ENCODE results near the gene CTU2.
"Not testable (repeated sequence)": the region's sequence is repeated elsewhere in the genome, so short reads cannot be mapped to it uniquely, and the experiment has no call there.

CTU2 gene

DNA sequence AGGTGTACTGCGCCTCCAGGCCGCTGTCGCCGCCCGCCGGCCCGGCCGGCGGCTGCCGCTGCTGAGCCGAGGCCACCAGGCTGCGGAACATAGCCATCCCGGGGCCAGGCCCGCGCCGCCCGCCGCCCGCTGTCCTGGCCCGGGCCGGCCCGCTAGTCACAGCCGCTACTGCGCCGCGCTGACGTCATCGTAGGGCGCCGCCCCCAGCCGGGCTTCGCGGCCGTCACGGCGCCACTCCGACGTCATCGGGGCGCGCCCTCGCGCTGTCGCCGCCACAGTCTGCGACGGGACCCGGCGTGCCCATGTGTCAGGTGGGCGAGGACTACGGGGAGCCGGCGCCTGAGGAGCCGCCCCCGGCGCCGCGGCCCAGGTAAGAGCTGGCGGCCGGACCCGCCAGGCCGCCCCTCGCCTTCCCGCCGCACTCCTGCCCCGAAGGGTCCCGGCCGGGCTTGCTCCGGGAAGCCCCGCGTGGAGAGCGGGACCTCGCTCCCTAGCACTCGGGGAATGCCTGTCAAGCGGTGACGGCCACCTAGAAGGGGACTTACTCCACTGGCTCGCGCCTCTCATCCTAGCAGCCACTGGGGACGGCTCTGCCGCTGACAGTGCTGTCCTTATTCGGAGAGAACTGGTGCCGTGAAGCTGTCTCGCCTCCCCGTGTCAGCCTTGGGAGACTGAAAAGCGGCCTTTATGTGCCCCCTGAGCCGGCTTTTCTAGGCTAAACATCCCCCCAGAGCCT is at the start of gene CTU2, which contains the start of gene RNF166:
TSS of gene CTU2 (plus strand) at position 275 of the 736 bp plus-strand sequence. CDS start at position 303, 28 bp downstream.
TSS of gene RNF166 (minus strand) at position 180 of the 736 bp plus-strand sequence. CDS start at position 97, 83 bp downstream.
- DNase-seq = peak; percentile 84

GRCh38 chr16:88657371-88657770 is 48.9 kb upstream of the CTU2 start:
- DNase-seq = no peak

DNA sequence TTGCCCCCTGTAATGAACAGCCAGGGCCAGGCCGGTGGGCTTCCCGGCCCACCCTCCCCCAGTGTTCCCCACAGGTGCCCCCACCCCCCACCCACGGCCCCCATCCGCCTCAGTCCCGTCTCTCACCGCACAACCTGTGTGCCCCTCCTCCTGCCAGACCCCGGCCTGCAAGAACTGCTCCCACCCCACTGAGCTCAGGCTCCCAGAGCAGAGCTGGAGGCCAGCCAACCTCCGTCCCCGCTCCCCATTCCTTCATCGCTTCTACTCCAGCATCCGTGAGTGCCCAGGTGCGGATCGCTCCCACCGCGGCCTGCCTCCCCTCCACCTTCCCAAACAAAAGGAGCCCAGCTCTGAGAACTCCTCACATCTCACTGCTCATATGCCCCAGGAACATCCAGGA is 47.6 kb upstream of the CTU2 start:
- DNase-seq = no peak

DNA sequence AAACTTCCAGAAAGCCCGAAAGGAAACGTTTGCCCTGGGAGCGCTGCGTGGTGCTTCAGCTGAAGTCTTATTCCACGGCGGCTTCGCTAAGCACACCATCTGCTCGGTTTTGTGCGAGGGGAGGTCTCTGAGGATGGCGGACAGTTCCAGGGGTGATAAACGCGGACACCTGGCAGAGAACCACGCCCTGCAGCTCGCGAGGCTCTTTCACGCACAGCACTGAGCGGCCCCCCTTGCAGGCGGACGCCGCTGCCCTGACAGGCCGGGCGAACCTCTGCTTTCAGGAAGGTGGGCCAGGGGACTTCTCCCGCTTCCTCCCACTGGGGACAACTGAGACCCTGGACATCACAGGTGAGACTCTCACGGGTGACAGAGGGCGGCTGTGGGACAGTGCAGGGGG is 47.1 kb upstream of the CTU2 start:
- DNase-seq = no peak

GRCh38 chr16:88661468-88661867 is 44.8 kb upstream of the CTU2 start:
- DNase-seq = no peak

- no peak for DNase-seq
Measured at GRCh38 chr16:88662222-88662842, 44.0 kb upstream of the CTU2 start.

DNA sequence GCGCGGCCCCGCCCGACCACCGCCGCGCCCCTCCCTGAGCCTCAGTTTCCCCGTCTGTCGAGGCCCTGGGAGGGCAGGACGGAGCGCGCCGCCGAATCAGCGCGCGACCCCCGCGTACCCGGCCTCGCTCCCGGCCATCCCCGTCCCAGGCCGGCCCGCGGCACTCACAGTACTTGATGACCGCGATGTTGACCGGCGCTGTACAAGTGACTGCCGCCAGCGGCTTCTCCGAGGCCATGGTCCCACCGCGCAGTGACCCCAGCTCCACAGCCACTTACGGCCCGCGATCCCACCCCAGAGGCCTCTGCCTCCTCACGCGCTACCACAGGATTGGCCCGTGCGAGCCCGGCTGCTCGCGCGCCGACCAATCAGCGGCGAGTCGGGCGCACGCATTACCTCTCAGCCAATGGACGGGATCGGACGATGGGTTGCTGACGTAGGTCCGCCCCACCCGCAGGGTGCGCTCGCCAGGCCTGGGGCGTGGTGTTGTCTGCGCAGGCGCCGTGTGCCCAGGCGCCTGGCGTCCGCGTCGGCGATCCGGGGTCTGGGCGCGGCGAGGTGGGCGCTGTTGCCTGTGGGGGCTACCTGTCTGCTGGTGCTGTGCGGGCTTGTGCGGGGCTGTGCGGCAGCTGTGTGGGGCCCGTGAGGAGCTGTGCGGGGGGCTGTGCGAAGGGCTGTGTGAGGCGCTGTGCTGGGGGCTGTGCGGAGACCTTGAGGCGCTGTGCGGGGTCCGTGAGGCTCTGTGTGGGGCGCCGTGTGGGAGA is 43.3 kb upstream of the CTU2 start, which contains the start of gene MVD:
TSS of gene MVD (minus strand) at position 249 of the 764 bp plus-strand sequence. CDS start at position 238, 11 bp downstream.
- DNase-seq = peak; percentile 88

- no peak for DNase-seq
Measured at GRCh38 chr16:88665148-88665547, 41.2 kb upstream of the CTU2 start.

GRCh38 chr16:88665570-88665969 is 40.7 kb upstream of the CTU2 start:
- no peak for DNase-seq

GRCh38 chr16:88667461-88667860 is 38.8 kb upstream of the CTU2 start:
- DNase-seq = no peak

GRCh38 chr16:88669493-88669892 is 36.8 kb upstream of the CTU2 start:
- DNase-seq = not testable (repeated sequence)

- DNase-seq = no peak
Measured at GRCh38 chr16:88669980-88670379, 36.3 kb upstream of the CTU2 start.

DNA sequence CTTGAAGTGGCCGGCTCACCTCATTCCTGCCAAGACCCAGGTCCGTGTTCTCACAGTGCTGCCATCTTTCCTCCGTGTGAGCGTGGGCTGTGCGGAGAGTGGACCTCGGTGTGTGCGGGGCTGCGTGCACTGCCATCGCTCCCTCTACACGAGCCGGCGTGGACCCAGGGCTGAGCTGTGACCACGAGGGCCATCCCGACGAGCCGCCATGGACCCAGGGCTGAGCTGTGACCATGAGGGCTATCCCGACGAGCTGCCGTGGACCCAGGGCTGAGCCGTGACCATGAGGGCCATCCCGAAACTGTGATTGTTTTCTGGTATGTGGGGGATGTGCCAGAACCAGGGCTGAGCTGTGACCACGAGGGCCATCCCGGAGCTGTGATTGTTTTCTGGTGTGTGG is 34.5 kb upstream of the CTU2 start:
- no peak for DNase-seq

DNA sequence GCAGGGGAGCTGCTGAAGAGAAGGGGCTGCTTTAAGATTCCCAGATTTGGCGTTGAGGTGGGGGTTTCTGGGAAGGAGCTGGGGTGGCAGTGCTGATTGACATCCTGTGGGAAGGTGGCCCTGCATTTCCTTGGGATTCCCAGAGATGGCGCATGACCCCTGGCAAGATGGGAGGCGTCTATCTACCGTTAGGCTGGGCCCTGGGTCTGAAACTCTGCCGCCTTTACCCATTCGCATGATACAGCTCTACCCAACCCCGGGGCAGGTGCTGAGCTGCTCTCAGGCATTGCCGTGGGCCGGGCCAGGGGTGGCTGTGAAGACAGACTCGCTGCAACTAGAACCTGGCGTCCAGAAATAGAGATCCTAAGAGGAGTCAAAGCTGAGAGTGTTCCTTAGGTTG is 33.5 kb upstream of the CTU2 start:
- DNase-seq = no peak

DNA sequence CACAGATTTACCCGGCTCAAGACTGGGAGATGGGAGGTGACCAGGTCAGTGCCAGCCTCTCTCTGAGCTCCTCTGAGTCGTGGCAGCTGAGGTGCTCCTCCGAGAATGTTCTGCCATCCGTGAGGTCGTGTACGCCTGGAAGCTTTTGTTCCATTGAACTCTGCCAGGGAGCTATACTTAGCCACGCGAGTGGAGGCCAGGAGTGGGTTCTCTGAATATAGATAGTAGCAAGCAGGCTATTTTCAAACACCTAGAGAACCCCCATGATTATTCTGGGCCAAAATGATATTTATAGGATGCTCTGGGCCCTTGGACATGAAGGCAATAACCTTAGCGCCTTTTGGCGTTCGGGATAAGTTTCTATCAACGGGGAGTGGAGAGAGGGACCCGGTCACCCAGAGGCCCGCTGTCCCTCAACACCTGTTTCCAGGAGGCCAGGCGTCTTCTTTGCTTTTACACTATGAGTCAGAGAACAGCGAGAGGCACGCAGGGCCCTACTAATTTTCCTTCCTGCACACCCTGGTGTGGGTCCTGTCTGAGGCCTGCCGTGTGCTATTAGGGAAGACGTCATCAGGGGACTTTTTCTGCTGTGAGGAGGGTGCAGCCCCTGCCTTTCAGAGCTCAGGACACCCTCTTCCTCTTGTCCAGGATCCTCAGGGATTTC is 32.5 kb upstream of the CTU2 start:
- no peak for DNase-seq

GRCh38 chr16:88676502-88677242 is 29.6 kb upstream of the CTU2 start:
- no peak for DNase-seq

DNA sequence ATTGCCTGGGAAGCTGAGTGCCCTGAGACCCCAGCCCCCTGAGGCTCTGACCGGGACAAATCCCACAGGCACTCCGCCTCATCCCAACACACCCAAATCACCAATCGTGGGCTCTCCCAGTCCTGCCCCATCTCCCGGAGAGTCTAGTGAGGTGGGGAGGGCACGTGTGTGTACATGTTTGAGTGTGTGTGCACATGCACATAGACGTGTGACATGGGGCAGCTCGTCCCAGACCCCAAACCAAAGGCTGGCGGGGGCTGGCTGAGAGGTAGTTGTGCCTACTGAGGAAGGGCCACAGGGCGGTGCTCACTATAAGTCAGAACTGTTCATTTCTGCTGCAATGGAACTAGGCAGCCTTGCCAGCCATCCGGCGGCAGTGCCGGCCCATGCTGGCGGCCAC is 28.6 kb upstream of the CTU2 start:
- no peak for DNase-seq

DNA sequence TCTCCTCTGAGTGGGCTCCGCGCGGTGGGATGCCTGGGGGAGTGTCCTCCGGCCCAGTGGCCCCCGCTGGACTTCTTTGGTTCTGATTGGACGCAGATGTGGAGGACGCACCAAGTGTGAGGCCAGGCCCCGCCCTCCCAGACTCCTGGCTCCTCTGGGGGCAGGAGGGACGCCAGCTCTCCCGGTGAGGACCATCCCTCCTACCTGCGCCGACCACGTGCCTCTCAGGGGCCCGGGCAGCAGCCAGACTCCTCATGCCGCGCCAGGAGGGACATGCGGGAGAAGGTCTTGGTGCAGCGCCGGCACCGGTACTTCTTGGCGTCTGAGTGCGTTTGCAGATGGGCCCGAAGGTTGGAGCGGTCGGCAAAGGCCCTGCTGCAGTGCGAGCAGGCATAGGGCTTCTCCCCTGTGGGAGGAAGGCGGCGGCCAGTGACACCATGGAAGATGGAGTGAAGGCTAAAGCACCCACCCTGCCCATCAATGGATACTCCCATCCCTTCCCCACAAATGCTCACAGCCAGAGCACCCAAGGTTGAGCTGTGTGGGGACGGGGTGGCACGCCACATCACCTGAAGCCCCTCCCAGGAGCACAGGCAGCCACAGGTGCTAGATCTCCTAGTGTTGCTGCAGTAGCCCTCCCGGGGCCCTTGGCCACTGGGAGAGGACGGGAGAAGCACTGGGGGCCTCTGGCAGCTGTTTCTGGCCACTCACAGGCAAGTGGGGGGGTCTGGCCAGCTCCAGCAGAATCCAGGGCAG is 27.9 kb upstream of the CTU2 start:
- DNase-seq = no peak

GRCh38 chr16:88680554-88681083 is 25.7 kb upstream of the CTU2 start:
- DNase-seq = no peak

- peak; percentile 26 for DNase-seq
Measured at GRCh38 chr16:88681084-88681680, 25.1 kb upstream of the CTU2 start.
